WI38 (cell line): Measurements from ENCODE around the gene OR2V1.
A peak's percentile ranks its signal among the peaks of the same experiment; 100 is the strongest.

Experiments
- H3K4me3 ChIP-seq: 2 replicates; pipeline ENCODE4 v1.5.1; 2011; ENCODE audit warnings: low read depth, mild to moderate bottlenecking, control low read depth, low read length
- CTCF ChIP-seq: IDR thresholded peaks from 2 replicates; pipeline ENCODE4 v1.5.1; 2012; ENCODE audit warnings: low read depth, mild to moderate bottlenecking, control low read depth, low read length

OR2V1 gene

GRCh38 chr5:181163487-181164075, 32.6 kb upstream of the OR2V1 start:
- TF ChIP-seq CTCF: no peak
- H3K4me3 ChIP-seq: no peak overlapping the region

DNA sequence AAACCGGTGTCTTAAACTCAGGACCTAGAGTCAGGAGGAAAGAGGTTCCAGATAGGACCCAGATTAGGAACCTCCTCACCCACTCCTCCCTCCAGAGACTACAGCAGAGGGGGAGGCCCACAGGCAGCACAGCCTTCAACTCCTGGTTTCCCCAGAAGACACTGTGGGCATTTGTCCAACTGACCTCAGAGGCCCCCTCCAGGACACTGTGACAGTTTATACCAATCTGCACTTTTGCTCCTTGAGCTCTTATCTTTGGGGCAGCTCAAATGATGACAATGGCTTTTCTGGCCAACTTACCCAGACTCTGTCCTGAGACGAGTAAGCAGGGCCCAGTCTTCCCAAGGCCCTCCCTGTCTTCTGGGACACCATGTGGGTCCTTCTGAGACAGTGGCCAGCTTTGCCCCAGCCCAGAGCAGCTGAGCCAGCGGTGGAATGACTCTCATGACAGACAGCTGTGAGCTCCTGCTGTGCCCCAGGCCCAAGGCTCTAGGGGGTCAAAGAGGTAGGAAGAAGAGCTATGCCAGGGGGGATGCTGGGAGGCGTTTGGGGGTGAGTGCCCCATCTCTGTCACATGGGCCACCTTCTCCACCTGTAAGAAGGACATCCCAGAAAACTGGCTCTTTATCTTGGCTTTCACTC, 30.7 kb upstream of the OR2V1 start:
- TF ChIP-seq CTCF: no peak
- peak overlapping the region; percentile 29 for H3K4me3 ChIP-seq

GRCh38 chr5:181160755-181161533, 30.0 kb upstream of the OR2V1 start:
- peak overlapping the region; percentile 29 for H3K4me3 ChIP-seq

DNA sequence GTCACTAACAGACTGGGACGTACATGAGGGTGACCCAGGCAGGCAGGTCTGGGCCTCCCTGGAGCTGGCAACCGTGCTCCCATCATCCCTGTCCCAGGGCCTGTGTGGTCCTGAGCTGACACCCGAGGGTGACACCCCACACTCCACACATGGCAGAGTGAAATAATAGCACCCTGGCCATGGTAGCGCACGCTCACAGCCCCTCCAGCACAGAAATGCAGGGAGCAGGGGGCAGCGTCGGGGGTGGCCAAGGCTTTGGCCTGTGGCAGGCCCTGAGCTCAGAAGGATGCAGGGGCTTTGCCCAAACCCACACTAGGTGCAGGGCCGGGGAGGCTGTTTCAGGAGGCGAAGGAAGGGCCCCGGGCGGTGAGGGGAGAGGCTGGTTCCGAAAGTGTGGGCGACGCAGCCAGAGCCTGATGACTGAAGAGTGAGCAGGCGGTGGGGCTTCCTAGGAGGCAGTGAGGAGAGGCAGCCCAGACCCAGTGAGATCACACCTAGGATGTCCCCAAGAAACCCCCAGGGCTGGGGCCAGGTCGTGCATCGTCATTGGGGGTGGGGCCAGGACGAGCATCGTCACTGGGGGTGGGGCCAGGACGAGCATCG, 29.3 kb upstream of the OR2V1 start:
- peak overlapping the region; percentile 40 for H3K4me3 ChIP-seq
- no peak for TF ChIP-seq CTCF

- no peak overlapping the region for H3K4me3 ChIP-seq
- TF ChIP-seq CTCF: peak; percentile 89
These were observed 28.6 kb upstream of the OR2V1 start for GRCh38 chr5:181159286-181160151.

- no peak overlapping the region for H3K4me3 ChIP-seq
- no peak for TF ChIP-seq CTCF
These were observed 27.9 kb upstream of the OR2V1 start for GRCh38 chr5:181158869-181159268.

DNA sequence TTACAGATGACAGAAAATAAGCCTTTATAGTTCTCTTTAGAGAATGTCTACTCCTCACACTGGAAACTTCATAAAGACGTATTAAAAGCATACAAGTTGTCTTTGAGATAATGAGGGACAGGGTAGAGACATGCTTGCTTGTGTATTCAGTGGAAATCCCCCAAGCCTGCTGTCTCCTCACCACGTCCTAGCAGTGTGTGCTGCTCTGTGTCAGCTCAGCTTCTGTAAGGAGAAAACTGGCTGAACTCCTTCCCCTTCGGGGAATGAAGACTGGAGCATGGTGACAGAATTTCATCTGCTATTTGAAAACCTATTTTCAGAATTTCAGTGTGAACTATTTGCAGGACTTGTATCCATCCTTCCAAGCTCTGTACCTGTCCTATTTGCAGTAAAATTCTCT, 25.8 kb upstream of the OR2V1 start:
- TF ChIP-seq CTCF: no peak
- H3K4me3 ChIP-seq: no peak overlapping the region
